Embryonic facial prominence (tissue), 1 donor: ENCODE measurements around the gene NHERF2.

ENCODE experiments used
- DNase-seq: peaks from one replicate; pipeline ENCODE4 v3.0.0-alpha.2; 2016; ENCODE audit errors: extremely low spot score

The NHERF2 gene

GRCh38 chr16:2082983-2083364 lies 56.3 kb downstream of the NHERF2 start:
- DNase-seq, result no peak

GRCh38 chr16:2083409-2083808 lies 56.7 kb downstream of the NHERF2 start:
- DNase-seq, result no peak

- no peak for DNase-seq
Observed at GRCh38 chr16:2083876-2084780, 57.4 kb downstream of the NHERF2 start.

DNA sequence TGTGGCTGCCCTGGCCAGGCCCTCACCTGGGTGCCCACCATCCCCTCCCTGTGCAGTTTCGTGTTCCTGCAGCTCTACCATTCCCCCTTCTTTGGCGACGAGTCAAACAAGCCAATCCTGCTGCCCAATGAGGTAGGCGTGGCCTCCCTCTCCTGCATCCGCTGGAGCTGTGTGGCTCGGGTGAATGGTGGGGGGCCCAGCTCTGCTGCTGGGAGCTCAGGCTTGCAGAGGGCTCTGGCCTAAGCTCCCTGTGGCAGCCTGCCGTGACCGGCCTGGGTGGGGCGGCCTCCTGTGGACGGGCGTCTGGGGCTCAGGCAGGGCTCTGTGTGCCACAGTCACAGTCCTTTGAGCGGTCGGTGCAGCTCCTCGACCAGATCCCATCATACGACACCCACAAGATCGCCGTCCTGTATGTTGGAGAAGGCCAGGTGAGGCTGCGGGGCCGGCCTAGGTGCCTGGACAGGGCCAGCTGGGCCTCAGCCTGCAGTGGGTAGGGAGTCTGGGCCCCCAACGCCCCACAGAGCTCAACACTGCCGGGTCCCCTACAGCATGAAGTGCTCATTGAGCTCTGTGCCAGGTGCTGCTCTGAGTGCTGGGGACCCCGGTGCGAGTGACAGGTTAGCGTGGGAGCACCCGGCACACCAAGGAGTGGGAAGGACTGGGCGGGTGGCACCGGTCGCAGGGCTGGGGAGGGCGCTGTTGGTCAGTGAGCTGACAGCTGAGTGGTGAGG lies 58.4 kb downstream of the NHERF2 start:
- no peak for DNase-seq

GRCh38 chr16:2085669-2086068 lies 59.0 kb downstream of the NHERF2 start:
- DNase-seq, result no peak

- DNase-seq, result no peak
Observed at GRCh38 chr16:2086106-2086742, 59.5 kb downstream of the NHERF2 start.

GRCh38 chr16:2086812-2087747 lies 60.4 kb downstream of the NHERF2 start:
- no peak for DNase-seq

DNA sequence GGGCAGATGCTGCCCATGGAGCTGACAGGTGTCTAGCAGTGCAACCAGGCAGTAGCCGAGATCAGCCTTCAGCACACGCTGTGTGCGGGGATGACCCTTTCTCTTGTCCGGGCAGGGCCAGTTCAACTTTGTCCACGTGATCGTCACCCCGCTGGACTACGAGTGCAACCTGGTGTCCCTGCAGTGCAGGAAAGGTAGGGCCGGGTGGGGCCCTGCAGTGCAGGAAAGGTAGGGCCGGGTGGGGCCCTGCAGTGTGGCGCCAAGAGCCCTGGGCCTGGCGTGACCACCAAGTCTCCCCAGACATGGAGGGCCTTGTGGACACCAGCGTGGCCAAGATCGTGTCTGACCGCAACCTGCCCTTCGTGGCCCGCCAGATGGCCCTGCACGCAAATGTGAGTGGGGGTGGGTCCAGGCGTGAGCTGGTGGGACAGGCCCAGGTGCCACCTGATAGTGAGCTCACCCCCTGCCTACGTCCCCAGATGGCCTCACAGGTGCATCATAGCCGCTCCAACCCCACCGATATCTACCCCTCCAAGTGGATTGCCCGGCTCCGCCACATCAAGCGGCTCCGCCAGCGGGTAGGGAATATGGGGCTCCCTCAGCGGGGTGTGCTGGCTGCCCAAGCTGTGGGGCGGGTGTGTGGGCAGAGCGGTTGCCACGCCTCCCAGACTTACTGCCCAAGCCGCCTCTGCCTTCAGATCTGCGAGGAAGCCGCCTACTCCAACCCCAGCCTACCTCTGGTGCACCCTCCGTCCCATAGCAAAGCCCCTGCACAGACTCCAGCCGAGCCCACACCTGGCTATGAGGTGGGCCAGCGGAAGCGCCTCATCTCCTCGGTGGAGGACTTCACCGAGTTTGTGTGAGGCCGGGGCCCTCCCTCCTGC lies 61.3 kb downstream of the NHERF2 start:
- DNase-seq, result no peak
